Liver (tissue), 10 donors: ENCODE data around the gene CAPN3. TPM values are rescaled to one million over a fixed set of nuclear protein-coding genes. Genes with fewer than 3 reads are reported as not detected.

Source experiments
- DNase-seq: peaks from one replicate; pipeline ENCODE4 v3.0.0-alpha.2; 2017; ENCODE audit warnings: low spot score
- H3K27ac ChIP-seq, 2 donors: one replicate each; pipeline ENCODE4 v1.7.0; 2013; ENCODE audit warnings: inconsistent platforms in 2 of 2, low read length in 2 of 2, control low read depth in 1 of 2, low read depth in 1 of 2, mild to moderate bottlenecking in 1 of 2
- H3K27me3 ChIP-seq, 4 donors: one replicate each; pipeline versions ENCODE4 v1.6.1 to v1.7.0; 2013; ENCODE audit warnings: low read length in 3 of 4, inconsistent platforms in 1 of 4, mild to moderate bottlenecking in 1 of 4, moderate library complexity in 1 of 4; ENCODE audit not compliant: control insufficient read depth in 4 of 4, insufficient read depth in 4 of 4
- H3K36me3 ChIP-seq, 4 donors: one replicate each; pipeline versions ENCODE4 v1.6.1 to v1.7.0; 2013; ENCODE audit warnings: low read length in 3 of 4, mild to moderate bottlenecking in 3 of 4, low read depth in 1 of 4, moderate library complexity in 1 of 4; ENCODE audit not compliant: control insufficient read depth in 4 of 4, insufficient read depth in 3 of 4
- H3K4me1 ChIP-seq, 4 donors: one replicate each; pipeline versions ENCODE4 v1.6.1 to v1.7.0; 2013; ENCODE audit warnings: low read length in 3 of 4, mild to moderate bottlenecking in 3 of 4, moderate library complexity in 1 of 4; ENCODE audit not compliant: control insufficient read depth in 4 of 4, insufficient read depth in 4 of 4
- H3K4me3 ChIP-seq, 3 donors: one replicate each; pipeline versions ENCODE4 v1.6.1 to v1.7.0; 2013; ENCODE audit warnings: low read length in 3 of 3, control low read depth in 1 of 3, low read depth in 1 of 3, mild to moderate bottlenecking in 1 of 3
- H3K9ac ChIP-seq, 2 donors: one replicate each; pipeline ENCODE4 v1.7.0; 2013; ENCODE audit warnings: low read length in 2 of 2, mild to moderate bottlenecking in 2 of 2, moderate library complexity in 2 of 2, control low read depth in 1 of 2, low read depth in 1 of 2
- H3K9me3 ChIP-seq, 4 donors: one replicate each; pipeline versions ENCODE4 v1.6.1 to v1.7.0; 2013; ENCODE audit warnings: low read length in 3 of 4; ENCODE audit not compliant: control insufficient read depth in 4 of 4
- CTCF ChIP-seq: fragments of 150-350 bp; IDR thresholded peaks from 2 replicates; pipeline ENCODE4 v1.5.1; 2017; ENCODE audit warnings: improper control_type of control experiment, low read depth, low read length; ENCODE audit not compliant: missing input control
- FOXA2 ChIP-seq: IDR thresholded peaks from 2 replicates; pipeline ENCODE4 v1.6.1; 2016; ENCODE audit warnings: antibody characterized with exemption
- HNF4A ChIP-seq, 2 donors: conservative IDR thresholded peaks; 2 replicates each; pipeline ENCODE4 v1.6.1; 2016; ENCODE audit warnings: antibody characterized with exemption in 2 of 2, mild to moderate bottlenecking in 2 of 2
- HNF4G ChIP-seq: IDR thresholded peaks from 2 replicates; pipeline ENCODE4 v1.6.1; 2016; ENCODE audit warnings: antibody characterized with exemption
- JUND ChIP-seq, 2 donors: IDR thresholded peaks; 2 replicates each; pipeline ENCODE4 v1.6.1; 2016; ENCODE audit warnings: antibody characterized with exemption in 2 of 2
- NR2F2 ChIP-seq: IDR thresholded peaks from 2 replicates; pipeline ENCODE4 v1.6.1; 2016; ENCODE audit warnings: antibody characterized with exemption
- RAD21 ChIP-seq, 2 donors: IDR thresholded peaks; 2 replicates each; pipeline ENCODE4 v1.6.1; 2016; ENCODE audit warnings: antibody characterized with exemption in 2 of 2, mild to moderate bottlenecking in 2 of 2
- RXRA ChIP-seq, 2 donors: IDR thresholded peaks; 2 replicates each; pipeline ENCODE4 v1.6.1; 2017 to 2018; ENCODE audit warnings: antibody characterized with exemption in 2 of 2, mild to moderate bottlenecking in 1 of 2
- TAF1 ChIP-seq: conservative IDR thresholded peaks from 2 replicates; pipeline ENCODE4 v1.6.1; 2016; ENCODE audit warnings: antibody characterized with exemption, mild to moderate bottlenecking
- WGBS: extraction: QIAGEN DNeasy Blood & Tissue Kit; methylation state at CpG from one replicate; pipeline ENCODE4 v1.1.7; 2013; 5-methylcytosine and 5-hydroxymethylcytosine counted together
- polyA plus RNA-seq, 2 donors: library from polyadenylated mRNA; stranded (reverse) in 1 of 2; unstranded in 1 of 2; fragments of 200-250 nt in 1 of 2; fragments of >200 nt in 1 of 2; fragmentation: Nextera tagmentation in 1 of 2; extraction: Ambion mirVana in 1 of 2; gene quantifications; one replicate each; pipeline versions ENCODE4 v1.2.1 to v1.2.3, GENCODE V29; 2013 to 2015
- small RNA-seq: library from RNA; depleted of rRNA; stranded (forward); fragments of <200 nt; gene quantifications from one replicate; pipeline ENCODE3, GENCODE V24; 2014
- total RNA-seq, 2 donors: library from RNA; depleted of rRNA; stranded (reverse); fragments of >200 nt; gene quantifications; one replicate each; pipeline ENCODE4 v1.2.3, GENCODE V29; 2014
- TF ChIP-seq, protein P1 (sequence below): IDR thresholded peaks from 2 replicates; pipeline ENCODE4 v1.6.1; 2016; ENCODE audit warnings: antibody characterized with exemption
- TF ChIP-seq, protein P2 (sequence below): IDR thresholded peaks from 2 replicates; pipeline ENCODE4 v1.6.1; 2016; ENCODE audit warnings: antibody characterized with exemption
- donor health status: healthy.
- donor health status: healthy.
- donor health status: healthy.
- donor health status: healthy.
- donor health status: healthy.

CAPN3 gene
- total and polyA plus RNA-seq, 4 donors = 2.0 to 6.1 (median 4.2) TPM

DNA sequence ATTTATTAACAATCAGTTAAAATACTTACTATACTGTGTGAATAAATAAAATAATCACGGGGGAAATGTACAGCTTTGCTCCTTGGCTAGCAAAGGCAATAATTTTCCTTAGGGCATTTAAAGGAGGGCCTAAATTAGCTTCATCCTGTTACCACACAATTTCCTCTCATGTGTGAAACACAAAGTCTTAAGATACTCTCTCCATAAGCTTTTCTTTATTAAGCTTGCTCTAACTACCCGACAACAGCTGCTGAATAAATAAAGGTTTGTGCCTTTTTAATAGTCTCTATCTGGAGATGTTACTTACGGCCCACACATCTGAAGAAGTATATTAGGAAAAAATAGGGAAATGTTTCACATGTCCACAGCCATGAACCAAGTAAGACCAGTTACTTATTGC, 102.0 kb downstream of the CAPN3 start:
- Histone ChIP-seq H3K4me3 (no peak overlapping the region), H3K9ac (no peak overlapping the region), H3K27ac (no peak overlapping the region), H3K4me1 (peaks cover 0 to 4% (median under 1%) of the 10 kb centered on the region in 4 donors), H3K27me3 (no peaks in the 10 kb centered on the region), H3K36me3 (peaks cover 0 to 18% (median 13%) of the 10 kb centered on the region in 4 donors), H3K9me3 (no peaks in the 10 kb centered on the region)
- TF ChIP-seq RXRA (IDR thresholded peaks at IDR 0.05) = no peak
- no peak for TF ChIP-seq HNF4G
- no peak for TF ChIP-seq CTCF
- TF ChIP-seq RAD21 (IDR thresholded peaks at IDR 0.05) = no peak
- TF ChIP-seq HNF4A (conservative IDR thresholded peaks at IDR 0.05) = no peak
- no peak for TF ChIP-seq TAF1
- TF ChIP-seq FOXA2 = no peak
- TF ChIP-seq, protein P1, sequence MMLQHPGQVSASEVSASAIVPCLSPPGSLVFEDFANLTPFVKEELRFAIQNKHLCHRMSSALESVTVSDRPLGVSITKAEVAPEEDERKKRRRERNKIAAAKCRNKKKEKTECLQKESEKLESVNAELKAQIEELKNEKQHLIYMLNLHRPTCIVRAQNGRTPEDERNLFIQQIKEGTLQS = no peak
- no peak for TF ChIP-seq NR2F2
- TF ChIP-seq, protein P2, sequence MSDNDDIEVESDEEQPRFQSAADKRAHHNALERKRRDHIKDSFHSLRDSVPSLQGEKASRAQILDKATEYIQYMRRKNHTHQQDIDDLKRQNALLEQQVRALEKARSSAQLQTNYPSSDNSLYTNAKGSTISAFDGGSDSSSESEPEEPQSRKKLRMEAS = no peak
- TF ChIP-seq JUND (IDR thresholded peaks at IDR 0.05) = no peak
- 78% methylated on average over 3 of the region's 3 CpGs for WGBS
- no peak for DNase-seq

Small RNA genes within 50 kb of the gene (small RNA-seq; reads per million reads assigned to genes)
- not detected for gene RNU6-188P

Other genes with a start within 250 kb of the CAPN3 start
- not detected for gene PLA2G4F, start 202.9 kb upstream of the CAPN3 start, total RNA-seq
- not detected for gene PLA2G4F, start 202.9 kb upstream of the CAPN3 start, polyA plus RNA-seq
- gene VPS39, start 151.2 kb upstream of the CAPN3 start, total RNA-seq = 10 to 100 TPM; 22.0 to 41.2 TPM
- 10 to 100 TPM; 11.1 to 11.6 TPM for gene VPS39, start 151.2 kb upstream of the CAPN3 start, polyA plus RNA-seq
- gene GANC, start 86.3 kb upstream of the CAPN3 start, total RNA-seq = 10 to 100 TPM in 1 of 2 donors, 1 to 10 TPM in 1; 7.0 to 28.9 TPM
- gene GANC, start 86.3 kb upstream of the CAPN3 start, polyA plus RNA-seq = 10 to 100 TPM in 1 of 2 donors, 1 to 10 TPM in 1; 4.8 to 14.9 TPM
- gene TMEM87A, start 86.1 kb upstream of the CAPN3 start, total RNA-seq = 10 to 100 TPM; 26.2 to 27.3 TPM
- 10 to 100 TPM in 1 of 2 donors, 1 to 10 TPM in 1; 9.2 to 17.5 TPM for gene TMEM87A, start 86.1 kb upstream of the CAPN3 start, polyA plus RNA-seq
- gene ZNF106, start 131.6 kb downstream of the CAPN3 start, total RNA-seq = 10 to 100 TPM; 21.0 to 25.4 TPM
- 10 to 100 TPM in 1 of 2 donors, 1 to 10 TPM in 1; 7.5 to 19.9 TPM for gene ZNF106, start 131.6 kb downstream of the CAPN3 start, polyA plus RNA-seq
- 10 to 100 TPM; 31.3 to 42.9 TPM for gene SNAP23, start 136.1 kb downstream of the CAPN3 start, total RNA-seq
- gene SNAP23, start 136.1 kb downstream of the CAPN3 start, polyA plus RNA-seq = 10 to 100 TPM; 16.0 to 19.3 TPM
- 10 to 100 TPM in 1 of 2 donors, 1 to 10 TPM in 1; 7.4 to 14.1 TPM for gene LRRC57, start 189.3 kb downstream of the CAPN3 start, total RNA-seq
- gene LRRC57, start 189.3 kb downstream of the CAPN3 start, polyA plus RNA-seq = 1 to 10 TPM; 2.7 to 3.2 TPM
- 10 to 100 TPM in 1 of 2 donors, 1 to 10 TPM in 1; 6.9 to 23.2 TPM for gene HAUS2, start 189.3 kb downstream of the CAPN3 start, total RNA-seq
- gene HAUS2, start 189.3 kb downstream of the CAPN3 start, polyA plus RNA-seq = 1 to 10 TPM; 4.1 to 6.2 TPM
- gene STARD9, start 216.1 kb downstream of the CAPN3 start, total RNA-seq = 1 to 10 TPM in 1 of 2 donors, under 1 TPM in 1; 0.75 to 3.9 TPM
- under 1 TPM; 0.26 to 0.32 TPM for gene STARD9, start 216.1 kb downstream of the CAPN3 start, polyA plus RNA-seq